GM10266 (cell line): Measurements from ENCODE around the gene ETV5.

Experiments
- DNase-seq: peaks from one replicate; pipeline ENCODE4 v3.0.0; 2012; ENCODE audit errors: extremely low spot score
- TF ChIP-seq, protein P1 (sequence below): IDR thresholded peaks from 2 replicates; pipeline ENCODE4 v1.5.1; 2012; ENCODE audit warnings: mild to moderate bottlenecking, low read depth; ENCODE audit not compliant: control insufficient read depth, insufficient read depth; ENCODE audit errors: missing control alignments

ETV5 gene

DNA sequence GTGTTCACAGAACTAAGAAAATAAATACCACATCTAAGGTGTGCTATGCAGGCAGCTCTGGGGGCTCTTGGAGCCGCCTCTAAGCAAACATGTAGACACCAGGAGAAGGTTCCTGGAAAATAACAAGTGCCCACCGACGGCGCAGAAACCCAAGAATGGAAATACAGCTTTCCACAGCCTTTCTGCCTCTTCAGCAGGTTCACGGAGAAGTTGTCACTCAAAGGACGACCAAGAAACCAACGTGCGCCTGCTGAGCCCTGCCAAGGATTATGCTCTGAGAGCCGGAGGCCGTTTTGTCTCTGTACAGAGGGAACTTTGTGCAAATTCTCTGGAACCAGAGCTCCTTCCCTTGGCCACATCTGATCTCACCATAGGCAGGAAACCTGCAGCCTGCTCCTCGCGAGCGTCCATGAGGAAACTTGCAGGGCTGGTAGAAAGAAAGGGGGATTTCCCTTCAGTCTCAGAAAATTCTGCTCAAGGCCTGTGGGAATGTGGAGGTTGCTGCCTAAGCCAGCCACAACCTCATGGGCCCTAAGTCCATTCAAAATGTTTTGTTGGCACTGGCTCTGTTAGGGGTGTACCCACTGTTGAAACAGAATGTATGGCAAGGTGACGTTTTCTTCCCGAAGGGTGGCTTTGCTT is 40.6 kb upstream of the ETV5 start:
- TF ChIP-seq, protein P1, sequence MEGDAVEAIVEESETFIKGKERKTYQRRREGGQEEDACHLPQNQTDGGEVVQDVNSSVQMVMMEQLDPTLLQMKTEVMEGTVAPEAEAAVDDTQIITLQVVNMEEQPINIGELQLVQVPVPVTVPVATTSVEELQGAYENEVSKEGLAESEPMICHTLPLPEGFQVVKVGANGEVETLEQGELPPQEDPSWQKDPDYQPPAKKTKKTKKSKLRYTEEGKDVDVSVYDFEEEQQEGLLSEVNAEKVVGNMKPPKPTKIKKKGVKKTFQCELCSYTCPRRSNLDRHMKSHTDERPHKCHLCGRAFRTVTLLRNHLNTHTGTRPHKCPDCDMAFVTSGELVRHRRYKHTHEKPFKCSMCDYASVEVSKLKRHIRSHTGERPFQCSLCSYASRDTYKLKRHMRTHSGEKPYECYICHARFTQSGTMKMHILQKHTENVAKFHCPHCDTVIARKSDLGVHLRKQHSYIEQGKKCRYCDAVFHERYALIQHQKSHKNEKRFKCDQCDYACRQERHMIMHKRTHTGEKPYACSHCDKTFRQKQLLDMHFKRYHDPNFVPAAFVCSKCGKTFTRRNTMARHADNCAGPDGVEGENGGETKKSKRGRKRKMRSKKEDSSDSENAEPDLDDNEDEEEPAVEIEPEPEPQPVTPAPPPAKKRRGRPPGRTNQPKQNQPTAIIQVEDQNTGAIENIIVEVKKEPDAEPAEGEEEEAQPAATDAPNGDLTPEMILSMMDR: no peak
- no peak for DNase-seq

DNA sequence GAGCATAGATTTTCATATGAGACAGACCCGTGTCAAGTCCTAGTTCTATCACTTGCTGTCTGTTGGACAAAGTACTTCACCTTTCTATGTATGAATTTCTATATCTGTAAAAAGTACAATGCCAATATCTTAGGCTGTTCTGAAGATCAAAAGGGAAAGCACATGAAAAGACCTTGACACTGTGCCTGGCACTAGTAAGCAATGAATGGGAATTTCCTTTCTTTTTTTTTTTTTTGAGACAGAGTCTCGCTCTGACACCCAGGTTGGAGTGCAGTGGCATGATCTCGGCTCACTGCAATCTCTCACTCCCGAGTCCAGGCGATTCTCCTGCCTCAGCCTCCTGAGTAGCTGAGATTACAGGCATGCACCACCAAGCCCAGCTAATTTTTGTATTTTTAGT is 35.4 kb upstream of the ETV5 start:
- no peak for DNase-seq
- TF ChIP-seq, protein P1: no peak

DNA sequence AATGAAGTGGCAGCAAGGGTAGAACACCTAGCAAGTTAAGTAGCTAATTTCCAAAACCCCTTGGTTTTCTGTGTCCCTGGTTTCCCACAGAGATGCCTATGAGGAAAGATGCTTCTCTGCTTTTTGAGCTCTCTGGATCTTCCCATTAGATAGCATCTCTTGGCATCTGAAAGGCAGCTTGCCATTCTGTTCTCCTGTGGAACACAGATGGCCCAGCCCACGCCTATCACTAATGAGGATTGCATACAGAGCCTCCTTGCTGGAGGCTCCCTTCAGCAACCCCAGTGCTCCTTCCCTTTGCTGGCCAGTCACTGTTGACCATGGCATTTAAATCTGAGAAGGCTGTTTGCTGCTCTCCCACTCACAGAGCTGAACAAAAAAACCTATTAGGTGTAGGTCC is 34.4 kb upstream of the ETV5 start:
- TF ChIP-seq, protein P1: no peak
- no peak for DNase-seq

DNA sequence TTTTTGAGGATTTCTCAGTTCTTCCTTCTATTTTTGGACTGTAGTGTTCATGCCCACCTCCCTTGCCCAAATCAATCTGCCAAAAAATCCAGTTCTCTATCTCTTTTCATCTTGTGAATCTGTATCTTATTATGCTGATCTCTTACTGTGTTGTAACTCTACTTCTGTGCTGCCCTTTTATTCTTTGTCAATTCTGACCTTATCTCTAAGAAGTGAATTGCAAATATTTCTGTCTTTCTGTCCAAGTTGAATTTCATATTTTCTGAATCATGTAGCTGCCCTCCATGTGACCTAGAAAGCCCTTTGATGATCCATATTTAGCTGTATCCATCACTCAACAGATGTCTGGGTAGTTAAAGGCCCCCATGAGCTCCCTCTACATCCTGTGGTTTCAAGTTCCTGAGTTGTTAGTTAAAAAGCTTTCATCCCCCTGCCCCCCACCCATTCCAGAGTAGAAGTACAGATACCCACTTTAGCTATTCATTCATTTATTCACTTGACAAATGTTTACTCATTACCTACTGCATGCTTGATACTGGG is 33.6 kb upstream of the ETV5 start:
- no peak for DNase-seq
- TF ChIP-seq, protein P1: no peak

DNA sequence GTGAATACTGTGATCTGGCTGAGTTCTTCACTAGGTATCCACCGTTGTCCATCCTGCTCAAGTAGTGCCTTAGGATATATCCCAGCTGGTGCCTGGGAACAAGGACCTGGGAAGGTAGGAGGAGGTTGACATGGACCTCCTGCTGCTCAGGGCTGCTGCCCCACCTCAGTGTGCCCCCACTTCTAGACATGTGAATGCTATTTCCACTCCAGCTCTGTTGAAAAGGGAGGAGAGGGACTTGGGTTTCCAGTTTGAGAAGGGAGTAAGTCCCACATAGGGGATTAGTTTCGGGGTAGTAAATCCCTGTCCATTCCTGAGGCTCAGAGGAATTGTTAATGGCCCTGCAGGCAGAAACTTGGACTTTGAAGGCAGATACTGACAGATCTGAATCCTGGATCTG is 32.9 kb upstream of the ETV5 start:
- TF ChIP-seq, protein P1: no peak
- DNase-seq: no peak

DNA sequence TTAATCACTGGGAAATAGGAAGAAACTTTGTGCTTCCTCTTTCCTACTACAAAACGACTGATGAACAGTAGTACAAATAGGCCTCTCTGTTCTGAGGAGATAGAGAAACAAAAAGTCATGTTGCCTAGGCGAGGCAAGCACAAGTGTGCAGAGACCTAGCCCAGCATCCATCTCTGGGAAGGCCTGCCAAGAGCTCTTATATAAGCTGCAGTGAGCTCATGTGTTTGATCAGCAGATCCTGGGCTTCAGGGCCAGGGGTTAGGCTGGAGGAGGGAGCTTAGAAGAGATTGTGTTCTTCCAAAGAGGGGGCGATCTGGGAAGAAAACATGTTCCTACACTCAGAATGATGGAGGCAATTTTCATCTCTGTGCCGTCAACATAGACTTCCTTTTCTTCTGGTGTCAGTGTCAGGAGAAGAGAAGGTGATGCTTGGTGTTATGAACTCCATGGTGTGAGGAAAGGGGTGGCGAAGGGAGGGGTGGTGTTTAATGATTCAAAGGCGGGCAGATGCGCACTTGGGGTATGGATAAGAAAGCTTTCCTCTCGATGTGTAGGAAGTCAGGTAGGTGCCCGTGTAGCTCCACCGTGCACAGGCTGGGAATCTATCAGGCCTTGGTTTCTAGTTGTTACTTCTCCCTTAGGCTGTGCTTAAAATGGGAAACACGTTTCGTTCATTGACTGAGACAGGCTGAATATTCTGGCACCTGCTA is 29.5 kb upstream of the ETV5 start:
- no peak for DNase-seq
- TF ChIP-seq, protein P1: no peak
